Transverse colon (tissue), 3 donors: ENCODE results near the gene KIAA1614.

Source experiments
- POLR2A ChIP-seq: fragments of 450-650 bp; IDR thresholded peaks from one replicate; pipeline ENCODE4 v1.6.1; 2016; ENCODE audit warnings: antibody characterized with exemption, mild to moderate bottlenecking, moderate library complexity
- TF ChIP-seq, protein P1 (sequence below), 5 experiments: fragments of 200-600 bp in 3 of 5; fragments of 450-650 bp in 2 of 5; sonication (generic) in 3 of 5; IDR thresholded peaks; 1 replicate in 2 of 5; 2 replicates in 3 of 5; pipeline ENCODE4 v1.5.1; 2016 to 2017; ENCODE audit warnings: antibody characterized with exemption in 5 of 5, inconsistent platforms in 3 of 5, mild to moderate bottlenecking in 2 of 5, moderate library complexity in 1 of 5

- TF ChIP-seq, protein P1, sequence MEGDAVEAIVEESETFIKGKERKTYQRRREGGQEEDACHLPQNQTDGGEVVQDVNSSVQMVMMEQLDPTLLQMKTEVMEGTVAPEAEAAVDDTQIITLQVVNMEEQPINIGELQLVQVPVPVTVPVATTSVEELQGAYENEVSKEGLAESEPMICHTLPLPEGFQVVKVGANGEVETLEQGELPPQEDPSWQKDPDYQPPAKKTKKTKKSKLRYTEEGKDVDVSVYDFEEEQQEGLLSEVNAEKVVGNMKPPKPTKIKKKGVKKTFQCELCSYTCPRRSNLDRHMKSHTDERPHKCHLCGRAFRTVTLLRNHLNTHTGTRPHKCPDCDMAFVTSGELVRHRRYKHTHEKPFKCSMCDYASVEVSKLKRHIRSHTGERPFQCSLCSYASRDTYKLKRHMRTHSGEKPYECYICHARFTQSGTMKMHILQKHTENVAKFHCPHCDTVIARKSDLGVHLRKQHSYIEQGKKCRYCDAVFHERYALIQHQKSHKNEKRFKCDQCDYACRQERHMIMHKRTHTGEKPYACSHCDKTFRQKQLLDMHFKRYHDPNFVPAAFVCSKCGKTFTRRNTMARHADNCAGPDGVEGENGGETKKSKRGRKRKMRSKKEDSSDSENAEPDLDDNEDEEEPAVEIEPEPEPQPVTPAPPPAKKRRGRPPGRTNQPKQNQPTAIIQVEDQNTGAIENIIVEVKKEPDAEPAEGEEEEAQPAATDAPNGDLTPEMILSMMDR (IDR thresholded peaks at IDR 0.05): no peak
- no peak for TF ChIP-seq POLR2A
These were observed 26.5 kb downstream of the KIAA1614 start for GRCh38 chr1:180939073-180939710.
